Coronary artery (tissue), 2 donors: ENCODE data around the gene CREB5.

ENCODE experiments used
- DNase-seq: peaks from one replicate; pipeline ENCODE4 v3.0.0-alpha.2; 2017; ENCODE audit warnings: low spot score
- H3K27ac ChIP-seq, 2 donors: fragments of 200-600 bp; sonication (generic); one replicate each; pipeline ENCODE4 v1.5.1; 2016 to 2019
- H3K4me3 ChIP-seq: fragments of 200-600 bp; sonication (generic); 2 replicates; pipeline ENCODE4 v1.5.1; 2016; ENCODE audit warnings: mild to moderate bottlenecking, moderate library complexity
- CTCF ChIP-seq: fragments of 200-600 bp; sonication (generic); IDR thresholded peaks from one replicate; pipeline ENCODE4 v1.5.1; 2019; ENCODE audit warnings: antibody characterized with exemption

Gene CREB5

GRCh38 chr7:28630350-28630749 lies 218.0 kb downstream of the CREB5 start:
- TF ChIP-seq CTCF: no peak
- Histone ChIP-seq H3K4me3 (no peak overlapping the region), H3K27ac (no peak overlapping the region)
- no peak for DNase-seq

- Histone ChIP-seq H3K4me3 (no peak overlapping the region), H3K27ac (no peak overlapping the region)
- TF ChIP-seq CTCF: no peak
- DNase-seq: no peak
Observed at GRCh38 chr7:28631995-28632394, 219.7 kb downstream of the CREB5 start.

GRCh38 chr7:28638914-28639313 lies 226.6 kb downstream of the CREB5 start:
- Histone ChIP-seq H3K4me3 (no peak overlapping the region), H3K27ac (no peak overlapping the region)
- DNase-seq: no peak
- TF ChIP-seq CTCF: no peak

GRCh38 chr7:28640001-28640400 lies 227.7 kb downstream of the CREB5 start:
- no peak for TF ChIP-seq CTCF
- no peak for DNase-seq
- H3K27ac ChIP-seq: no peak overlapping the region
- H3K4me3 ChIP-seq: no peak overlapping the region

GRCh38 chr7:28641752-28642545 lies 229.6 kb downstream of the CREB5 start:
- TF ChIP-seq CTCF: no peak
- H3K27ac ChIP-seq: no peak overlapping the region
- no peak for DNase-seq
- no peak overlapping the region for H3K4me3 ChIP-seq

- no peak for TF ChIP-seq CTCF
- Histone ChIP-seq H3K4me3 (no peak overlapping the region), H3K27ac (no peak overlapping the region)
- DNase-seq: no peak
Observed at GRCh38 chr7:28643188-28643569, 230.9 kb downstream of the CREB5 start.

- no peak for DNase-seq
- no peak overlapping the region for H3K4me3 ChIP-seq
- H3K27ac ChIP-seq: no peak overlapping the region
- no peak for TF ChIP-seq CTCF
Observed at GRCh38 chr7:28643584-28644340, 231.4 kb downstream of the CREB5 start.
